CD4-positive, alpha-beta T cell treated with Interleukin-4 for 1 hour (primary cell): ENCODE data around the gene GPR26.

Experiments
- DNase-seq, 2 donors: peaks; one replicate each; pipeline ENCODE4 v3.0.0-alpha.2; 2020 to 2022

GPR26 gene, protein sequence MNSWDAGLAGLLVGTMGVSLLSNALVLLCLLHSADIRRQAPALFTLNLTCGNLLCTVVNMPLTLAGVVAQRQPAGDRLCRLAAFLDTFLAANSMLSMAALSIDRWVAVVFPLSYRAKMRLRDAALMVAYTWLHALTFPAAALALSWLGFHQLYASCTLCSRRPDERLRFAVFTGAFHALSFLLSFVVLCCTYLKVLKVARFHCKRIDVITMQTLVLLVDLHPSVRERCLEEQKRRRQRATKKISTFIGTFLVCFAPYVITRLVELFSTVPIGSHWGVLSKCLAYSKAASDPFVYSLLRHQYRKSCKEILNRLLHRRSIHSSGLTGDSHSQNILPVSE

DNA sequence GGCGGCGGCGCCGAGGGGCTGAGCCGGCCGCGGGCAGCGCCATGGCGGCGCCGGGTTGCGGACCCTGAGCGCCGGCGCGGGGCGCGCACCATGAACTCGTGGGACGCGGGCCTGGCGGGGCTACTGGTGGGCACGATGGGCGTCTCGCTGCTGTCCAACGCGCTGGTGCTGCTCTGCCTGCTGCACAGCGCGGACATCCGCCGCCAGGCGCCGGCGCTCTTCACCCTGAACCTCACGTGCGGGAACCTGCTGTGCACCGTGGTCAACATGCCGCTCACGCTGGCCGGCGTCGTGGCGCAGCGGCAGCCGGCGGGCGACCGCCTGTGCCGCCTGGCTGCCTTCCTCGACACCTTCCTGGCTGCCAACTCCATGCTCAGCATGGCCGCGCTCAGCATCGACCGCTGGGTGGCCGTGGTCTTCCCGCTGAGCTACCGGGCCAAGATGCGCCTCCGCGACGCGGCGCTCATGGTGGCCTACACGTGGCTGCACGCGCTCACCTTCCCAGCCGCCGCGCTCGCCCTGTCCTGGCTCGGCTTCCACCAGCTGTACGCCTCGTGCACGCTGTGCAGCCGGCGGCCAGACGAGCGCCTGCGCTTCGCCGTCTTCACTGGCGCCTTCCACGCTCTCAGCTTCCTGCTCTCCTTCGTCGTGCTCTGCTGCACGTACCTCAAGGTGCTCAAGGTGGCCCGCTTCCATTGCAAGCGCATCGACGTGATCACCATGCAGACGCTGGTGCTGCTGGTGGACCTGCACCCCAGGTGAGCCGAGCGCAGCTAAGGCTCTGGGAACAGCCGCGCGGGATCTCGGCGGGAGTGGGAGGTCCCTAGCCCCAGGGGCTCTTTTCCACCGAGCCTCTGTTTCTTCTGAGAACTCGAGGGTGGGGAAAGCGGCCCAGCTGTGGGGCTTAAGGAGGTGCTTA is at the start of gene GPR26:
TSS of gene GPR26 (plus strand) at position 38 of the 919 bp plus-strand sequence. CDS start at position 91, 53 bp downstream.
- DNase-seq, result no peak

- DNase-seq, result no peak
Observed at GRCh38 chr10:123618224-123618623, 47.9 kb upstream of the GPR26 start.

- DNase-seq, result no peak
Observed at GRCh38 chr10:123619067-123619855, 46.9 kb upstream of the GPR26 start.

- no peak for DNase-seq
Observed at GRCh38 chr10:123620621-123621020, 45.5 kb upstream of the GPR26 start.

DNA sequence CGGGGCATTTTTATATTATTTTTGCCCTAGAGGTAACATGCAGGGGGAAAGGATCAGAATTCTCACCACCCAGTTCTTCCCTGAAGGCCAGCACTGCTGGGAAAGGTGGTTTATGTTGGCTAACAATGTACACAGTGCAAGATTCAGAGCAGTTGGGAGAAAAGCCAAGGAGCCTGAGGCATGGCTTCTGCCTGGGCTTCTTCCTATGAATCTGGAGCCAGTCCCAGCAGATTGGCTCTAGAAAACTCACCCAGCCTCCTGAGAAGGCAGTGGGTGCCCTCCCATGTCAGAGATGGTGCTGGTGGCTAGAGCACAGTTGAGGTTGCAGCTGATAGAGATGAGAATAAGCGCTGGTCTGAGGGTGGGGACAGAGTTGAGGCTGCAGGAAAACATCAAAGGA is 44.7 kb upstream of the GPR26 start:
- no peak for DNase-seq

- DNase-seq, result no peak
Observed at GRCh38 chr10:123621916-123622315, 44.2 kb upstream of the GPR26 start.

- no peak for DNase-seq
Observed at GRCh38 chr10:123622381-123622780, 43.8 kb upstream of the GPR26 start.

DNA sequence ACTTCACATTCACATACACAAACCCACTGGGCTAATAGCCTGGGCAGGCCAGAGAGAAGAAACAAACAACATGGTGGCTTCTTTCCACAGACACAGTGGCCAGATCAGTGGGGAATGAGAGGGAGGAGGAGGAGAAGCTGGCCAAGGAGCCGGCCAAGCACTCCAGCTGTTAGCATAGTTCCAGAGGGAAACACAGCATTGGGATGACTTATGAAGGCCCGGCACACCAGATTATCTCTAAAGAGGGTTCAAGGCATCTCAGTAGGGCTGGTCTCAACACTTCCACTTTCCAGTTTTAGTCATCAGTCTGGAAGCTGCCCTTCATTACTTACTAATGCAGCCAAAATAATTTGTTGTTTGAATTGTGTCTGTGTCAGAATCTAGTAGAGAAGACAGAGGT is 42.1 kb upstream of the GPR26 start:
- no peak for DNase-seq

GRCh38 chr10:123633106-123633505 is 33.0 kb upstream of the GPR26 start:
- DNase-seq, result no peak

- no peak for DNase-seq
Observed at GRCh38 chr10:123633636-123634035, 32.5 kb upstream of the GPR26 start.

DNA sequence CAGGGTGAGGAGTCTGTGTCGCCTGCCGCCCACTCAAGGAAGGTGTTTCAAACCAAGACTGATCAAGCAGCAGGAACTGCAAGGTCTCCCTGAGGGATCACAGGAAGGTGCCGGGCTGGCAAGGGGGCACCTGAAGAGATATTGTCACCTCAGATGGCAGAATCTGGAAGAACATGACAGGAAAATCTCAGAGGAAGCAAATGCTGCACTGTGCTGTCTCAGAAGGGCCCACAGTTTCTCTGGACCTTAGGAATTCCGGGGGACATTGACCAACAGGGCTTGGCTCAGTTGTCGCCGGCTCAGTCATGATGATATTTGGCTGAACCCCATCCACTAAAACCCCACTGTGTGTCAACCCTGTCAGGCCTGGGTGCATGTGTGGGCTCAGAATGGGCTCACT is 31.9 kb upstream of the GPR26 start:
- DNase-seq, result no peak

GRCh38 chr10:123635131-123635530 is 31.0 kb upstream of the GPR26 start:
- no peak for DNase-seq

DNA sequence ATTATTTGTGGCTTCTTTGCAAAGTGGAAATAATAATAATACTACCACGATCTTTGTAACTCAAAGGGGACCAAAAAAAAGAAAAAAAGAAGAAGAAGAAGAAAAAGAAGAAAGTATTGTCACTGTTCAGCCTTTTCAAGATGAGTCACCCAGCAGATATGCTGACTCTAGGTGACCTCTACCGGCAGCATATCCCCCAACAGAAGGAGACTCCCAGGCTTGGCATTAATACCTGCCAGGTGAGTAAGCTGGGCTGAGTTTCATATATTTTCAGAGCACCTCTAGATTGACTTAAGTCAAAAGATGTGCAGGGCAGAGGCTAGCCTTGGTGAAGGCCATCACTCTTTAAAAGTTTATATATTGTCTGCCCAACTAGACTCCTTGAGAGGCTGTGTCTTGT is 30.4 kb upstream of the GPR26 start:
- DNase-seq, result no peak

- DNase-seq, result no peak
Observed at GRCh38 chr10:123636598-123637325, 29.4 kb upstream of the GPR26 start.

DNA sequence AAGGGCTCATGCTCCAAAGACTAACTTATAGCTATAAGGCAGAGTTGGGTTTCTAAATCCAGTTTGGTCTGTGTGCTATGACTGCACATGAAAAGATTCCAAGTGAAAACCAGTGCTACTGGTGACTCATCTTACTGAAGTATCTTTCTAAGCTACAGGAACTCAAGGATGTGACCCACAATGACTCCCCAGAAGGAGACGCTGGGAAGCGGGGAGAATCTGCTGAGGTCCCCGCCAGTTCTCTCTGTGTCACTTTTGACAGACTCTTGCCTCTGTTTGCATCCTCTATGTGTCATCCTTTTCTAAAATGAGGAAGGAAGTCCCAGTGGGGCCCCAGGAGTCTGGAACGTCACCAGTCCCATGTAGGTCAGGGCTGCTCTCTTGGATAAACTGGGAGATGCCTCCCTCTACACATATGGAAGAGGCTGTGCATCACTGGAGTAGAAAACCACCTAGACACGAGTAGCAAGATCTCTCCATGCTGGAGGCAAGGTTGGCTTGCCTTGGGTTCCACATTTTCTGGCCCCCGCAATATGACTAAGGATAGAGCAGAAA is 28.8 kb upstream of the GPR26 start:
- DNase-seq, result no peak

GRCh38 chr10:123639131-123639530 is 27.0 kb upstream of the GPR26 start:
- no peak for DNase-seq

- DNase-seq, result no peak
Observed at GRCh38 chr10:123640016-123640535, 26.1 kb upstream of the GPR26 start.

DNA sequence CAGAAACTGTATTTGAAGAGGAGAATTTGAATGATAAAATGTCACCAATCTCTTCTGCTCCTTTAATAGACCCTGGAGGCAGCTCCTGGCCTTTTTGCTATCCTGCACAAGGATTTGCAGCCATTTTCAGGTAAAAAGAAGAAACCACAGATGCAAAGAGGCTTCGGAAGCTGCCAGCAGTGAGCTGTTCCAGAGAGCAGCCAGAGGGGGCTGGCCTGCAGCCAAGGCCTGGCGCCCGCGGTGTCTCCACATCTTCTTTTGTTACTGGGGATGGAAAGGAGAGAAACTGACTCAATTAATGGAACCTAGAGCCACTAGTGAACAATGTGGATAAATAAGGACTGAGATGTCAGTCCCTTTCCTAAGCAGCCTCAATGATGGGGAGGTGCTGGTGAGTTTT is 23.9 kb upstream of the GPR26 start:
- no peak for DNase-seq

- DNase-seq, result no peak
Observed at GRCh38 chr10:123642697-123643096, 23.5 kb upstream of the GPR26 start.

- no peak for DNase-seq
Observed at GRCh38 chr10:123643315-123643714, 22.8 kb upstream of the GPR26 start.

- no peak for DNase-seq
Observed at GRCh38 chr10:123645016-123645415, 21.1 kb upstream of the GPR26 start.

DNA sequence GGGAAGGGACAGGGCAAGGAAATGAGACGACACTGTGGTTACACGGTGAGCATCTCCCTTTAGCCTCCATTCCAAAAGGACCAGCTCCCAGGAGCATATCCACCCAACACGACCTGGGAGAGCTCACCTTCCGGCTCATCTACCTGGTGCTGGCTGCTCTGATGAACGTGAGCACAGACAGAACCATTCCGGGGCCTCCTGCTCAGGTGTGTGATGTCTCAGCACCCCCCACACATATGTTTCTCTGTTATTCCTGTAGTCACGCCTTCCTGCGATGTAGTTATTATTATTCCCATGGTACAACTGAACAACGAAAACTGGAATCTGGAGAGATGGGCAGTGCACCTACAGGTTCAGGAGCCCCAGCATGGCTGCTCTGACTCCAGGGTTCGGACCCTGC is 20.5 kb upstream of the GPR26 start:
- no peak for DNase-seq
